HG02938 (cell line): ENCODE measurements around the gene GNMT.
"Not testable (repeated sequence)": the region's sequence is repeated elsewhere in the genome, so short reads cannot be mapped to it uniquely, and the experiment has no call there.

Experiments used
- ATAC-seq: cut with Tn5 transposase; IDR thresholded peaks from one replicate; pipeline ENCODE4 v1.9.1; 2021; ENCODE audit warnings: mild to moderate bottlenecking, moderate library complexity; ENCODE audit not compliant: unreplicated experiment

Gene GNMT

GRCh38 chr6:42940493-42941045 is 20.0 kb upstream of the GNMT start:
- no peak for ATAC-seq

DNA sequence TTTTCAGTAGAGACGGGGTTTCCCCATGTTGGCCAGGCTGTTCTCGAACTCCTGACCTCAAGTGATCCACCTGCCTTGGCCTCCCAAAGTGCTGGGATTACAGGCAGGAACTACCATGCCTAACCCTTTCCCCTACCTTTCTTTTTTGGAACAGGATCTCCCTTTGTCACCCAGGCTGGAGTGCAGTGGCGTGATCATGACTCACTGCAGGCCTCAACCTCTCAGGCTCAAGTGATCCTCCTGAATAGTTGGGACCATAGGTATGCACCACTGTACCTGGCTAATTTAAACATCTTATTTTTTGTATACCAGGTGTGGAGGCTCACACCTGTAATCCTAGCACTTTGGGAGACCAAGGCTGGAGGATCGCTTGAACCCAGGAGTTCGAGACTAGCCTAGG is 19.2 kb upstream of the GNMT start:
- not testable (repeated sequence) for ATAC-seq

DNA sequence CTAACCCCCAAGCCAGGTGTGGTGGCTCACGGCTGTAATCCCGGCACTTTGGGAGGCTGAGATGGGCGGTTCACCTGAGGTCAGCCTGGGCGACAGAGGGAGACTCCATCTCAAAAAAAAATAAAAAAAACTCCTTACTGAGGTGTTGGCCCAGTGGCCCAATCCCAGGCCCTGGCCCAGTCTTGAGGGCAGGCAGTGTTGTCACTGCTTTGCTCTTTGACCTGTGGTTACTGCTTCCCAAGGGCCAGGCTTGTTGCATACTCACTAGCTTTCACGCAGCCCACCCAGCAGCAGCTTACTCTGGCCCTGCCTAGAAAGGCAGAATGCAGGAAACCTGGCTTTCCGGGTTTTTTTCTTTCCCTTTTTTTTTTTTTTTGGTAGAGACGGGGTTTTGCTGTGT is 18.1 kb upstream of the GNMT start:
- ATAC-seq, result no peak

- no peak for ATAC-seq
Observed at GRCh38 chr6:42947950-42948349, 12.6 kb upstream of the GNMT start.

DNA sequence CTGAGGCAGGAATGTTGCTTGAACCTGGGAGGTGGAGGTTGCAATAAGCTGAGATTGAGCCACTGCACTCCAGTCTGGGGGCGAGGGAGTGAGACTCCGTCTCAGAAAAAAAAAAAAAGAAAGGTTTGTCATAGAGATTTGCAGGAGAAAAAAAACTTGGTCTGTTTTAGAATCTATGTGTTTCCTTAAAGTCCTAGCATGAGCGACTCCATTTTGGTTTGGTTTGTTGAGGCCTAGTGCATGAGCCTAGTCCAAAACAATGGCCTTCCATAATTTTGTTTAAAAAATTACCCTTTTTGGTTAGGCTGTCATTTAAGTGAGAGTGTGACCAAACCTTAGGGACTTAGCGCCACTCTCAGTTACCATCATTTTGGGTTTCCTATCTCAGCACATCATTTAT is 8.2 kb upstream of the GNMT start:
- no peak for ATAC-seq

DNA sequence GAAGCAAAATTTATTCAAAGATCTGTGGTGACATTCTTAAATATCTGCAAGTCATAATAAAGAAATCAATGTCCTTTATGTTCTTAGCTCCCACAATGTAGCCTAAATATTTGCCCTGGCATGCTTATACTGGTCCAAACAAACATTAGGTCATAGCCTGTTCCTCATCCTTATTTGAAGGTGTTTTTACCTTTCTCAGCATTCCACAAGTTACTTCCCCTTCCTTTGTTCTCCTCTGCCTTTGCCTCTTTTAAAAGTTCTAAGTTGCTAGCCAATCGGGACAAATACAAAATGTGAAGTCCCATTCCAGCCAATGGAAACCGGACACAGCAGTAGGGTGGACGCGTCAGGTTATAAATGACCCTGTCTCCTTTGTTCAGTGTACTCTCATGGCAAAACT is 6.1 kb upstream of the GNMT start:
- ATAC-seq, result not testable (repeated sequence)

DNA sequence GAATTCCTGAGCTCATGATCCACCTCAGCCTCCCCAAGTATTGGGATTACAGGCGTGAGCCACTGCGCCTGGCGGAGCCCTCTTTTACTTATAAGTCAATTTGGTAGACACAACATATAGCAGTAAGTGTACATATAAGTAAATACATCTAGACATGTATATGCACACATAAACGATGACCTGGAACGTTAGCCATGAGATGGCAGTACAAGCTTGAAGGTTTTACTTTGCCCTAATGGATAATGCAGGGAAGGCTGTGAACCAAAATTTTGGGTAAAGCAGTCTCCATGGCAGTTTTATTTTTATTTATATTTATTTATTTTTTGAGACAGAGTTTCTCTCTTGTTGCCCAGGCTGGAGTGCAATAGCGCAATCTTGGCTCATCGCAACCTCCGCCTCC is 2.4 kb upstream of the GNMT start:
- ATAC-seq, result no peak

- no peak for ATAC-seq
Observed at GRCh38 chr6:42959917-42960242, 674 bp upstream of the GNMT start.

GRCh38 chr6:42961020-42961470 is 491 bp downstream of the GNMT start:
- no peak for ATAC-seq

DNA sequence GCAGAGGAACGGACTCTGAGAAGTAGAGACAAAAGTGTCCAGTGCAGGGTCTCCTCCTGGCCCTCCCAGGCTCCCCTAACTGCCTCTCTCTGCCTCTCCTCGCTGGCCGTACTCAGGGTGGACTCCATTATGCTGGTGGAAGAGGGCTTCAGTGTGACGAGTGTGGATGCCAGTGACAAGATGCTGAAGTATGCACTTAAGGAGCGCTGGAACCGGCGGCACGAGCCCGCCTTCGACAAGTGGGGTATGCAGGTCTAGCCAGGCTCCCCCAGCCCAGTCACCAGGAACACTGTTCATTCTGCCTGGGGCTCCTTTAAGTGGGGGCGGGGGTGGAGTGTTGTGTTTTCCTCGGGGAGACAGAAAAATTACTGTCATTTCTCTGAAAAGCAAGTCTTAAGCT is 1.5 kb downstream of the GNMT start:
- no peak for ATAC-seq

DNA sequence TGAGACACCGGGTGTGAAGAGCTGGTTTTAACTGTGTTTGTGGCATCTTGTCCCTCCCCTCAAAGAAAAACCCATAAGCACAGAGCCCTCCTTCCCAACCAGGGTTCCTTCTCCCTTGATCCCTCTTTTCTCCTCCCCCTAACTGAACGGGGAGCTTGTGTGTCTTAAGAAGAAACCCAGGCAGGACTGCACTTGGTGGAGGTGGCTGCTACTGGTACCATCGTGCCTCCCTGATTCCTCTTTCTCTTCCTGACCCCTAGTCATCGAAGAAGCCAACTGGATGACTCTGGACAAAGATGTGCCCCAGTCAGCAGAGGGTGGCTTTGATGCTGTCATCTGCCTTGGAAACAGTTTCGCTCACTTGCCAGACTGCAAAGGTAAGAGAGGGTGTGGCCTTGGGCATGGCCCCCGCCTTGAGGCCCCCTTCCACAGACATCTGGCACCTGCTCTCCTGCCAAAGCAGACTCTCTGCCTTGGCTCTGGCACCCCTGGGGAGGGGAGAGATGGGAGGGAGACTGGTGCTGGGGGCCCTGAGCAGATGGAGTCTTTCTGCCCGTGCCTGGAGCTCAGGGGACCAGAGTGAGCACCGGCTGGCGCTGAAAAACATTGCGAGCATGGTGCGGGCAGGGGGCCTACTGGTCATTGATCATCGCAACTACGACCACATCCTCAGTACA is 2.1 kb downstream of the GNMT start:
- ATAC-seq, result no peak

- ATAC-seq, result no peak
Observed at GRCh38 chr6:42963179-42963854, 2.8 kb downstream of the GNMT start.

DNA sequence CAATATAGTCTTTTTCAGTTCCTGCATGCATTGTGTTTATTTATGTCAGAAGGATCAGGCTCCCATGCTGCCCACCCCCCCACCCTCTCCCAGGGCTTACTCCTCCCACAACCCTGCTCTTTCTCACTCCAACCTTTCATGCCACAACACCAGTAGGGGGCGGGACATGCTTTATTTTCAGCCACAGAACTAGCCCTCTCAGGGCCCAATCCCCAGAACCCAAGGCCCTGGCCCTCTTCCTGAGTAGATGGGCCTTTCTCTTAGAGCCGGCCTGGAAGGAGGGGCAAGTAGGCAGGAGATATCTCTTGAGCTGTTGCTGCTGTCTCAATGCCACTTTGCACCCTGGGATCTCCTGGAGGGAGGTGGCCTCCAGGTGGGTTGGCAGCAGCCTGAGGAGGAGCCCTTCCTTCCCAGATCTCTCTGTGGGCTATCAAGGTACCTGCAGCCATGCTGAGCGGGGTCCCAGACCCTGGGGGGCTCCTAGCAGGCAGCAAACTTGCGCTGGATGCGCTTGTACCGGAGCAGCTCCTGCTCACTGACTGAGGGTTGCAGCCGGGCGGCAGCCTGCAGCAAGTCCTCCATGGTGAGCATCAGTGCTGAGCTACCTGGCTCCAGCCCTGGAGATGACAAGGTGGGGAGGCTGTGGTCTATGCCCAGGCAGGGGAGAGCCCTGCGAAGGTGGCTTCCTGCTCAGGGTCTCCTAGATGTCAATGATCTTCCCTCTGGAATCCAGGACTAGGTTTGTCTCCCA is 3.5 kb downstream of the GNMT start:
- no peak for ATAC-seq

DNA sequence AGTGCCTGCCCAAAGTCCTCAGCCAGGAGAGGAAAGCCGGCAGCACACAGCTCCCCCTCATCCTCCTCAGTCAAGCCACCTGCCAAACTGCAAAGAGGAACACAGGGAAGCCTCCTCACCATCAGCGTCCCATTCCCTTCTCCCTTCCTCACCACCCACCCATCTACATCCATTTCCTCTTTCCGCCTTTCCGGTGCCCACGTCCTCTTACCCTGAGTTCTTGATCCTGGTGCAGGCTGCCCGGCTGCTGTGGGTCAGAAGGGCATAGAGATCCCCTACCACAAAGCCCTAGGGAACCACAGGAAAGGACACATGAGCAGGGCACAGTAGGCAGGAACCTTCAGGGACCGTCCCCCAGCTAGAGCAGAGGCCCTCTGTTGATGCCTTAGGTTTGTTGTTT is 6.0 kb downstream of the GNMT start:
- no peak for ATAC-seq

DNA sequence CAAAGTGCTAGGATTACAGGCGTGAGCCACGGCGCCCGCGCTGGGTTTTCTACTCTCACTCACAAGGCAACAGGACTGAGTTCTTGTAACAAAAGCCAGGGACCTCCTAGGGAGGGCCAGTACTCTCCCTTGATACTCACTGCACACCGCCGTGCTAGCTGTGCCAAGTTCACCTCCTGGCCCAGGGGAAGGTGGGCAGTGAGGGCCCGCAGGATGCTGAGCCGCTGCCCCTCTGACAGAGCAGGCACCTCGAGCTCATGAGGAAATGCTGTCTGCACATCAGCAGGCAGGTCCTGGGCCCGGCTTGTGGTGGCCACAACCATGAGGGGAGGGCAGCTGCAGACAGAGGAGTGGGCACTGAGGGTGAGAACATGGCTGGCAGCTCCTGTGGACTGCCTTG is 6.7 kb downstream of the GNMT start:
- ATAC-seq, result no peak

GRCh38 chr6:42968126-42968701 is 7.7 kb downstream of the GNMT start:
- no peak for ATAC-seq

GRCh38 chr6:42968783-42969182 is 8.2 kb downstream of the GNMT start:
- no peak for ATAC-seq

GRCh38 chr6:42969431-42969830 is 8.9 kb downstream of the GNMT start:
- no peak for ATAC-seq

GRCh38 chr6:42969934-42970333 is 9.4 kb downstream of the GNMT start:
- ATAC-seq, result no peak

DNA sequence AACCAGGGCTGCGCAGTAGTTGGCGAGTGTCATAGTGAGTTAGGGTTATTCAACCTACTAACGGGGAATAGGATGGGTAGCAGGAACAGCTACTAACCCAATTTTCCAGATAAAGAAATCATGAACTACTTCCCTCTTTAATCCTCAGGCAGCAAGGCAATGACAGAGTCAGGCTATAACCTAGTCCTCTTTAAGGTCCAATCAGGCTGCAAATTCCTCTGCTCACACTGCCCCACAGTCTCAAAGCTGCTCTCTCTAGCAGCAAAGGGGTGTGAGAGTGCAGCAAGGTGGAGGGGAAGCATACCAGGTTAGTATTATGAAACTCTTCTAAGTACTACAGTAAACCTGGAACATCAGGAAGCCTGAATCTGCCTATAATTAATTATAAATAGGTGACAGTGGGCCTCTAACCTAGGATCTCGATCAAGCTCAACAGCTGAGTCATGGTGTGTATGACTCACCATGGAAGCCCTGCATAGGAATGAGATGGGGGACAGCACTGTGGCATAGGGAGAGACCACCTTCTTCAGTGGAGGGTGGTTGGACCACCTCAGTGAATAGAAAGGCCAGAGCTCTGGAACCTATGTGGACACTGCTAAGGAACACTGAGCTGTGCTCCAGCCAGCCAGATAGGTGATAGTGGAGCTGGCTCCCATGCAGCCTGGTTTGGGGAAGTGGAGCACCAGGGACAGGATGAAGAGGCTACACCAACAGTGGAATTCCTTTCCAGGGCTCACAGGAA is 10.5 kb downstream of the GNMT start:
- ATAC-seq, result no peak
